ENCODE results near the gene JAKMIP1. TPM values are rescaled to one million over a fixed set of nuclear protein-coding genes. Genes with fewer than 3 reads are reported as not detected.

Gene JAKMIP1
- total RNA-seq, 4 donors from 2014 or later, result not detected

- no peak for DNase-seq (ENCODE audit: low spot score in 2 of 2)
- TF ChIP-seq POLR2A (IDR thresholded peaks at IDR 0.05), result no peak
- no peak for TF ChIP-seq CTCF (IDR thresholded peaks at IDR 0.05)
- WGBS, 2 donors, result 83 to 84% methylated on average over 12 of the region's 12 CpGs
- H3K4me3 ChIP-seq (ENCODE audit: low read depth, poor library complexity, severe bottlenecking), result no peak overlapping the region
- intact Hi-C loops (cut with DNase I; ENCODE audit: low total_unique reads), result no loop called here
Measured at GRCh38 chr4:6013564-6013963, 186.8 kb downstream of the JAKMIP1 start.

GRCh38 chr4:6012200-6012599 lies 188.1 kb downstream of the JAKMIP1 start:
- no peak for DNase-seq (ENCODE audit: low spot score in 2 of 2)
- WGBS, 2 donors, result 50% methylated on average over 5 of the region's 5 CpGs
- intact Hi-C loops (cut with DNase I; ENCODE audit: low total_unique reads), result no loop called here
- TF ChIP-seq CTCF (IDR thresholded peaks at IDR 0.05) (no peak), POLR2A (IDR thresholded peaks at IDR 0.05) (no peak)
- H3K4me3 ChIP-seq (ENCODE audit: low read depth, poor library complexity, severe bottlenecking), result no peak overlapping the region

GRCh38 chr4:6011686-6012085 lies 188.7 kb downstream of the JAKMIP1 start:
- TF ChIP-seq POLR2A (IDR thresholded peaks at IDR 0.05), result no peak
- no peak for TF ChIP-seq CTCF (IDR thresholded peaks at IDR 0.05)
- WGBS, 2 donors, result 9 to 17% methylated on average over 7 to 8 of the region's 8 CpGs
- H3K4me3 ChIP-seq (ENCODE audit: low read depth, poor library complexity, severe bottlenecking), result no peak overlapping the region
- intact Hi-C loops (cut with DNase I; ENCODE audit: low total_unique reads), result no loop called here
- no peak for DNase-seq (ENCODE audit: low spot score in 2 of 2)

GRCh38 chr4:6011271-6011671 lies 189.1 kb downstream of the JAKMIP1 start:
- H3K4me3 ChIP-seq (ENCODE audit: low read depth, poor library complexity, severe bottlenecking), result no peak overlapping the region
- intact Hi-C loops (cut with DNase I; ENCODE audit: low total_unique reads), result no loop called here
- DNase-seq (ENCODE audit: low spot score in 2 of 2), result no peak
- WGBS, 2 donors, result 48 to 58% methylated on average over 11 of the region's 12 CpGs
- TF ChIP-seq CTCF (IDR thresholded peaks at IDR 0.05), result no peak
- TF ChIP-seq POLR2A (IDR thresholded peaks at IDR 0.05), result no peak

GRCh38 chr4:6010789-6011188 lies 189.6 kb downstream of the JAKMIP1 start:
- no peak overlapping the region for H3K4me3 ChIP-seq (ENCODE audit: low read depth, poor library complexity, severe bottlenecking)
- WGBS, 2 donors, result 66 to 79% methylated on average over 3 of the region's 3 CpGs
- TF ChIP-seq POLR2A (IDR thresholded peaks at IDR 0.05), result no peak
- no peak for TF ChIP-seq CTCF (IDR thresholded peaks at IDR 0.05)
- intact Hi-C loops (cut with DNase I; ENCODE audit: low total_unique reads), result no loop called here
- no peak for DNase-seq (ENCODE audit: low spot score in 2 of 2)

- no peak for DNase-seq (ENCODE audit: low spot score in 2 of 2)
- TF ChIP-seq POLR2A (IDR thresholded peaks at IDR 0.05) (no peak), CTCF (IDR thresholded peaks at IDR 0.05) (no peak)
- 46% methylated on average over 8 of the region's 8 CpGs for WGBS, 2 donors
- intact Hi-C loops (cut with DNase I; ENCODE audit: low total_unique reads), result no loop called here
- no peak overlapping the region for H3K4me3 ChIP-seq (ENCODE audit: low read depth, poor library complexity, severe bottlenecking)
Measured at GRCh38 chr4:6009452-6009851, 190.9 kb downstream of the JAKMIP1 start.

All from lower leg skin (tissue), 4 donors.